Panc1 (cell line): ENCODE data around the gene TIMP3. TPM values are rescaled to one million over a fixed set of nuclear protein-coding genes. Genes with fewer than 3 reads are reported as not detected.

Source experiments
- ATAC-seq: fragments of 200-7000 bp; cut with Tn5 transposase; 2 replicates; pipeline ENCODE4 v1.9.1; 2020; ENCODE audit warnings: mild to moderate bottlenecking, moderate library complexity
- BruUV-seq: library from RNA; stranded (reverse); fragments of 400-500 nt; replicated peaks from 2 replicates; lab custom pipeline; 2021; lab: Mats Ljungman, UMichigan
- CTCF ChIA-PET: fragments of 300-600 bp; sonication (Branson Sonifier 250); formaldehyde crosslinking; loops from one replicate; lab custom pipeline; 2022; ENCODE audit warnings: antibody characterized with exemption; lab: Charles Lee
- POLR2A ChIA-PET: fragments of 300-600 bp; sonication (Branson Sonifier 250); formaldehyde crosslinking; loops from one replicate; lab custom pipeline; 2022; ENCODE audit warnings: antibody characterized with exemption; lab: Charles Lee
- DNase-seq: peaks from one replicate; pipeline ENCODE4 v3.0.0-alpha.2; 2010; ENCODE audit warnings: low read depth, low spot score
- H3K27ac ChIP-seq: 2 replicates; pipeline ENCODE4 v1.5.1; 2011; ENCODE audit warnings: mild to moderate bottlenecking, low read length, inconsistent platforms
- H3K27me3 ChIP-seq: fragments of 200-500 bp; sonication (Bioruptor generic); 2 replicates; pipeline ENCODE4 v1.6.0; 2014; ENCODE audit warnings: low read length, inconsistent platforms; ENCODE audit not compliant: control insufficient read depth, insufficient read depth
- H3K36me3 ChIP-seq: fragments of 200-500 bp; sonication (Bioruptor generic); 2 replicates; pipeline ENCODE4 v1.5.1; 2014; ENCODE audit warnings: inconsistent platforms, mild to moderate bottlenecking, low read length, moderate library complexity; ENCODE audit not compliant: control insufficient read depth, insufficient read depth
- H3K4me1 ChIP-seq: 2 replicates; pipeline ENCODE4 v1.5.1; 2011; ENCODE audit warnings: inconsistent platforms, mild to moderate bottlenecking, low read length, moderate library complexity; ENCODE audit not compliant: control insufficient read depth, insufficient read depth
- H3K4me3 ChIP-seq, 2 experiments: 2 replicates each; pipeline ENCODE4 v1.5.1; 2011 to 2012; ENCODE audit warnings: low read depth in 2 of 2, low read length in 2 of 2, mild to moderate bottlenecking in 2 of 2, inconsistent platforms in 1 of 2, moderate library complexity in 1 of 2
- H3K9me3 ChIP-seq: fragments of 200-500 bp; sonication (Bioruptor generic); 2 replicates; pipeline ENCODE4 v1.5.1; 2014; ENCODE audit warnings: low read depth, mild to moderate bottlenecking, inconsistent platforms, low read length, moderate library complexity; ENCODE audit not compliant: control insufficient read depth, insufficient read depth
- POLR2AphosphoS5 ChIP-seq: IDR thresholded peaks from 2 replicates; pipeline ENCODE4 v1.6.1; 2012; ENCODE audit warnings: mild to moderate bottlenecking, low read depth, low read length, moderate library complexity
- REST ChIP-seq, 2 experiments: IDR thresholded peaks; 2 replicates each; pipeline ENCODE4 v1.6.1; 2011 to 2012; ENCODE audit warnings: low read depth in 2 of 2, control low read depth in 1 of 2, low read length in 1 of 2, mild to moderate bottlenecking in 1 of 2, moderate library complexity in 1 of 2; ENCODE audit not compliant: insufficient read depth in 1 of 2
- SIN3A ChIP-seq: IDR thresholded peaks from 2 replicates; pipeline ENCODE4 v1.6.1; 2012; ENCODE audit warnings: low read depth, mild to moderate bottlenecking, low read length, moderate library complexity, borderline replicate concordance; ENCODE audit not compliant: insufficient read depth
- TCF7L2 ChIP-seq: IDR thresholded peaks from 2 replicates; pipeline ENCODE4 v1.6.1; 2011; ENCODE audit warnings: mild to moderate bottlenecking, low read depth, low read length, inconsistent platforms
- in situ Hi-C: cut with HindIII; loops from 2 replicates; pipeline ENCODE4 v1.10.0; 2016; ENCODE audit warnings: low sequenced_read_pairs, low pct_unique_long_range_greater_than_20kb
- intact Hi-C: fragments of 100-400 bp; cut with micrococcal nuclease; formaldehyde crosslinking; loops from one replicate; pipeline ENCODE4 v1.10.0; 2022; ENCODE audit not compliant: unreplicated experiment
- total RNA-seq: library from RNA; stranded (reverse); gene quantifications from one replicate; pipeline ENCODE4 v1.2.1, GENCODE V29; 2021; ENCODE audit not compliant: unreplicated experiment
- TF ChIP-seq, protein P1 (sequence below): fragments of 450-650 bp; IDR thresholded peaks from 2 replicates; pipeline ENCODE4 v1.5.1; 2017; ENCODE audit warnings: mild to moderate bottlenecking

Gene TIMP3
- total RNA-seq, 1 experiment from 2014 or later = 0.67 TPM

GRCh38 chr22:32776802-32777201, 24.7 kb upstream of the TIMP3 start:
- Histone ChIP-seq H3K9me3 (no peaks in the 10 kb centered on the region), H3K36me3 (no peaks in the 10 kb centered on the region), H3K27ac (no peak overlapping the region), H3K4me3 (no peak overlapping the region), H3K4me1 (no peaks in the 10 kb centered on the region), H3K27me3 (no peaks in the 10 kb centered on the region)
- in situ Hi-C loops = no loop called here
- POLR2A ChIA-PET = interaction anchor here (0.5 kb wide), 1 partner anchor 489 kb away, joined by 4 read pairs; no protein-coding TSS in a partner anchor
- DNase-seq (no peak), ATAC-seq (no peak)
- BruUV-seq = no TSS peak
- no peak for TF ChIP-seq SIN3A
- TF ChIP-seq TCF7L2 = no peak
- no peak for TF ChIP-seq REST (IDR thresholded peaks at IDR 0.05; ENCODE audit: insufficient read depth in 1 of 2, low read depth in 2 of 2, low read length in 1 of 2)
- TF ChIP-seq POLR2AphosphoS5 = no peak
- TF ChIP-seq, protein P1, sequence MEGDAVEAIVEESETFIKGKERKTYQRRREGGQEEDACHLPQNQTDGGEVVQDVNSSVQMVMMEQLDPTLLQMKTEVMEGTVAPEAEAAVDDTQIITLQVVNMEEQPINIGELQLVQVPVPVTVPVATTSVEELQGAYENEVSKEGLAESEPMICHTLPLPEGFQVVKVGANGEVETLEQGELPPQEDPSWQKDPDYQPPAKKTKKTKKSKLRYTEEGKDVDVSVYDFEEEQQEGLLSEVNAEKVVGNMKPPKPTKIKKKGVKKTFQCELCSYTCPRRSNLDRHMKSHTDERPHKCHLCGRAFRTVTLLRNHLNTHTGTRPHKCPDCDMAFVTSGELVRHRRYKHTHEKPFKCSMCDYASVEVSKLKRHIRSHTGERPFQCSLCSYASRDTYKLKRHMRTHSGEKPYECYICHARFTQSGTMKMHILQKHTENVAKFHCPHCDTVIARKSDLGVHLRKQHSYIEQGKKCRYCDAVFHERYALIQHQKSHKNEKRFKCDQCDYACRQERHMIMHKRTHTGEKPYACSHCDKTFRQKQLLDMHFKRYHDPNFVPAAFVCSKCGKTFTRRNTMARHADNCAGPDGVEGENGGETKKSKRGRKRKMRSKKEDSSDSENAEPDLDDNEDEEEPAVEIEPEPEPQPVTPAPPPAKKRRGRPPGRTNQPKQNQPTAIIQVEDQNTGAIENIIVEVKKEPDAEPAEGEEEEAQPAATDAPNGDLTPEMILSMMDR = no peak
- intact Hi-C loops = no loop called here
- CTCF ChIA-PET = no interaction called here

GRCh38 chr22:32777987-32778386, 23.5 kb upstream of the TIMP3 start:
- ATAC-seq (no peak), DNase-seq (no peak)
- TF ChIP-seq POLR2AphosphoS5 (no peak), TCF7L2 (no peak), REST (IDR thresholded peaks at IDR 0.05; ENCODE audit: insufficient read depth in 1 of 2, low read depth in 2 of 2, low read length in 1 of 2) (no peak), SIN3A (no peak)
- TF ChIP-seq, protein P1 = no peak
- no peaks in the 10 kb centered on the region for H3K36me3 ChIP-seq
- ChIA-PET POLR2A (no interaction called here), CTCF (no interaction called here)
- intact Hi-C loops (no loop called here), in situ Hi-C loops (no loop called here)
- no peaks in the 10 kb centered on the region for H3K27me3 ChIP-seq
- no peak overlapping the region for H3K4me3 ChIP-seq
- no peaks in the 10 kb centered on the region for H3K4me1 ChIP-seq
- no TSS peak for BruUV-seq
- H3K27ac ChIP-seq = no peak overlapping the region
- no peaks in the 10 kb centered on the region for H3K9me3 ChIP-seq
